ENCODE results near the gene USP24.

Gene USP24

GRCh38 chr1:55053265-55053954, 161.8 kb downstream of the USP24 start:
- in situ Hi-C loops (cut with MboI; ENCODE audit: low sequenced_read_pairs, unreplicated experiment): no loop called here
- TF ChIP-seq, protein P1, sequence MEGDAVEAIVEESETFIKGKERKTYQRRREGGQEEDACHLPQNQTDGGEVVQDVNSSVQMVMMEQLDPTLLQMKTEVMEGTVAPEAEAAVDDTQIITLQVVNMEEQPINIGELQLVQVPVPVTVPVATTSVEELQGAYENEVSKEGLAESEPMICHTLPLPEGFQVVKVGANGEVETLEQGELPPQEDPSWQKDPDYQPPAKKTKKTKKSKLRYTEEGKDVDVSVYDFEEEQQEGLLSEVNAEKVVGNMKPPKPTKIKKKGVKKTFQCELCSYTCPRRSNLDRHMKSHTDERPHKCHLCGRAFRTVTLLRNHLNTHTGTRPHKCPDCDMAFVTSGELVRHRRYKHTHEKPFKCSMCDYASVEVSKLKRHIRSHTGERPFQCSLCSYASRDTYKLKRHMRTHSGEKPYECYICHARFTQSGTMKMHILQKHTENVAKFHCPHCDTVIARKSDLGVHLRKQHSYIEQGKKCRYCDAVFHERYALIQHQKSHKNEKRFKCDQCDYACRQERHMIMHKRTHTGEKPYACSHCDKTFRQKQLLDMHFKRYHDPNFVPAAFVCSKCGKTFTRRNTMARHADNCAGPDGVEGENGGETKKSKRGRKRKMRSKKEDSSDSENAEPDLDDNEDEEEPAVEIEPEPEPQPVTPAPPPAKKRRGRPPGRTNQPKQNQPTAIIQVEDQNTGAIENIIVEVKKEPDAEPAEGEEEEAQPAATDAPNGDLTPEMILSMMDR (IDR thresholded peaks at IDR 0.05; ENCODE audit: borderline replicate concordance, control extremely low read depth, extremely low read depth, insufficient read depth, missing control alignments): no peak
- DNase-seq (ENCODE audit: low spot score): no peak

GRCh38 chr1:55052221-55053142, 162.7 kb downstream of the USP24 start:
- DNase-seq (ENCODE audit: low spot score): no peak
- in situ Hi-C loops (cut with MboI; ENCODE audit: low sequenced_read_pairs, unreplicated experiment): no loop called here
- TF ChIP-seq, protein P1 (IDR thresholded peaks at IDR 0.05; ENCODE audit: borderline replicate concordance, control extremely low read depth, extremely low read depth, insufficient read depth, missing control alignments): no peak

GRCh38 chr1:55051621-55052020, 163.5 kb downstream of the USP24 start:
- in situ Hi-C loops (cut with MboI; ENCODE audit: low sequenced_read_pairs, unreplicated experiment): no loop called here
- TF ChIP-seq, protein P1 (IDR thresholded peaks at IDR 0.05; ENCODE audit: borderline replicate concordance, control extremely low read depth, extremely low read depth, insufficient read depth, missing control alignments): no peak
- no peak for DNase-seq (ENCODE audit: low spot score)

- in situ Hi-C loops (cut with MboI; ENCODE audit: low sequenced_read_pairs, unreplicated experiment): no loop called here
- DNase-seq (ENCODE audit: low spot score): no peak
Measured at GRCh38 chr1:55051169-55051568, 164.0 kb downstream of the USP24 start.

DNA sequence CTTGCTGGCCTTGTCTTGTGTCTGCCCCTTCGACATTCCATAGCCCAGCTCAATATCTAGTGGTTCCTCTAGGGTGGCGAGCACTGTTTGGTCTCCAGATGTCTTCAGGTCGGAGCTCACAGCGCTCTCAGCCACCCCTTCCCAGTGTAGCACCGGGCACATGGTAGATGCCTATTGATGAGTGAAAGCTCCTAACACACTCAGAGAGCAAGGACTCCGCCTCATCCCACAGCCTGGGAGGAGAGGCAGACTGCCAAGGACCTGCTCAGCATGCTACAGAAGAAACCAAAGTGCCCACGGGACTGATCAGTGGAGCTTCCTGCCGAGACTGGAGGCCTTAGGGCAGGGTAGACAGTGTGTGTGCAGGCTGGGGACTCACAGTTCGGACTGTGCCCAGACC, 164.9 kb downstream of the USP24 start:
- in situ Hi-C loops (cut with MboI; ENCODE audit: low sequenced_read_pairs, unreplicated experiment): no loop called here
- no peak for DNase-seq (ENCODE audit: low spot score)

More at GRCh38 chr1:55051169-55051568, 164.0 kb downstream of the USP24 start:
- TF ChIP-seq, protein P1 (IDR thresholded peaks at IDR 0.05; ENCODE audit: borderline replicate concordance, control extremely low read depth, extremely low read depth, insufficient read depth, missing control alignments): no peak

DNA sequence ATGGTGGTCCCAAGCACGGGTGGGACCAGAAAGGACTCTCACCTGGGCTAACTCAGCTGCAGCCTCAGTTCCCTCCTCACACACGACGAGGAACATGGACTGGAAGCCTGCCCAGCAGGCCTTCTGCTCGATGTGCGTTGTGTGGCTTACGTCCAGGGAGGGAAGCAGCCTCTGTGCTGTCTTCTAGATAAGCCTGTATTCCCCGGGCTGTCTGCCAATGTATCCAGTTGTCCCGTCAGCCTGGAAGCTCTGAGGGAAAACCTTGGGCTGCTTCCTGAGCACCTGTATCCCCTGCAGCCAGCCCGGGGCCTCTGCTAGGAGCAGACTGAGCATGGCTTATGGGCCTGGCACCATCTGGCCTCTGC, 165.3 kb downstream of the USP24 start:
- TF ChIP-seq, protein P1 (IDR thresholded peaks at IDR 0.05; ENCODE audit: borderline replicate concordance, control extremely low read depth, extremely low read depth, insufficient read depth, missing control alignments): no peak
- no peak for DNase-seq (ENCODE audit: low spot score)
- in situ Hi-C loops (cut with MboI; ENCODE audit: low sequenced_read_pairs, unreplicated experiment): no loop called here

More for the DNA sequence above, 164.9 kb downstream of the USP24 start:
- TF ChIP-seq, protein P1 (IDR thresholded peaks at IDR 0.05; ENCODE audit: borderline replicate concordance, control extremely low read depth, extremely low read depth, insufficient read depth, missing control alignments): no peak
